SH-SY5Y (cell line): ENCODE measurements around the gene CTIF.

Source experiments
- GATA2 ChIP-seq: IDR thresholded peaks from 2 replicates; pipeline ENCODE4 v1.6.1; 2011; ENCODE audit warnings: mild to moderate bottlenecking, low read depth, low read length
- GATA3 ChIP-seq: IDR thresholded peaks from 2 replicates; pipeline ENCODE4 v1.6.1; 2011; ENCODE audit warnings: low read depth, mild to moderate bottlenecking, low read length, moderate library complexity

- TF ChIP-seq GATA2 (no peak), GATA3 (no peak)
These were observed 185.0 kb downstream of the CTIF start for GRCh38 chr18:48723837-48724236.
